Left ventricle myocardium inferior (tissue), 1 donor: ENCODE data around the gene LRRTM3. TPM values are rescaled to one million over a fixed set of nuclear protein-coding genes. Genes with fewer than 3 reads are reported as not detected.

Experiments
- DNase-seq: peaks from one replicate; pipeline ENCODE4 v3.0.0-alpha.2; 2020
- H3K27ac ChIP-seq: fragments of 200-600 bp; replicated peaks from 2 replicates; pipeline ENCODE4 v1.8.0; 2021
- H3K27me3 ChIP-seq: fragments of 200-600 bp; 2 replicates; pipeline ENCODE4 v1.8.0; 2021; ENCODE audit warnings: low read depth
- H3K36me3 ChIP-seq: fragments of 200-600 bp; 2 replicates; pipeline ENCODE4 v1.8.0; 2021
- H3K4me1 ChIP-seq: fragments of 200-600 bp; 2 replicates; pipeline ENCODE4 v1.8.0; 2021
- H3K4me3 ChIP-seq: fragments of 200-600 bp; 2 replicates; pipeline ENCODE4 v1.8.0; 2021; ENCODE audit warnings: mild to moderate bottlenecking, moderate library complexity
- H3K9me3 ChIP-seq: fragments of 200-600 bp; replicated peaks from 2 replicates; pipeline ENCODE4 v1.8.0; 2021
- CTCF ChIP-seq: fragments of 200-600 bp; IDR thresholded peaks from 2 replicates; pipeline ENCODE4 v1.8.0; 2021; ENCODE audit warnings: antibody characterized with exemption, mild to moderate bottlenecking, borderline replicate concordance
- intact Hi-C: fragments of 100-400 bp; cut with micrococcal nuclease; formaldehyde crosslinking; loops from one replicate; pipeline ENCODE4 v1.11.0; 2022
- total RNA-seq: library from RNA; stranded (reverse); fragmentation: NEBNext Ultra II Directional; extraction: Animal tissue kit (Norgen Biotek cat#: 25700); gene quantifications from one replicate; pipeline ENCODE4 v1.2.1, GENCODE V29; 2021
- donor health status: DM: no; HTN: yes; CAD: no; lungs with severe emphysema.

The LRRTM3 gene
- total RNA-seq, 1 donor from 2014 or later: not detected

GRCh38 chr10:67072654-67073053 is 146.8 kb downstream of the LRRTM3 start:
- no peak for DNase-seq
- Histone ChIP-seq H3K27me3 (no peaks in the 10 kb centered on the region), H3K27ac (no peak overlapping the region), H3K4me3 (no peak overlapping the region), H3K9me3 (no peaks in the 10 kb centered on the region), H3K4me1 (peaks cover 8% of the 10 kb centered on the region), H3K36me3 (no peaks in the 10 kb centered on the region)
- TF ChIP-seq CTCF: no peak
- intact Hi-C loops: no loop called here

DNA sequence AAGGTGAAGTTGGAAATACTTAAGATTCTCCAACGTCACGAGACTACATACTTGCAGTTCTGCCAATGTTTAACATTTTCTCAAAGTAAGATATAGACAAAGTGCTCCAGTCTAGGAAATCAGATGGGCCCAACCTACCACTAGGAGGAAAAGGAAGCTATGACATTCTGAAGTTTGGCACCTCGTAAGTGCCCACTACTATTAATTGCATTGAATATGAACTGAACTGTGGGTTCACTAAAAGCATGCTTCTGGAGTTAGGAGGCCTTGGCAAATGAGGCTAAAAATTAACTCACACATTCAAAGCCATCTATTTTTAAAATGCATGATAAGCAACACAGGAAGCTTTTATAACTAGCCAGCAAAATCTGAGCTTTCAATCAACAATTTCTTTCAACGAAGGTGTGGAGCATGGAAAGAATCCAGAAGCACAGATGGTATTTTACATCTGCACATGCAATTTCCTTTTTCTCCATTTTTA is 149.7 kb downstream of the LRRTM3 start:
- intact Hi-C loops: no loop called here
- Histone ChIP-seq H3K27ac (peak overlapping the region; percentile 72), H3K4me3 (no peak overlapping the region), H3K27me3 (no peaks in the 10 kb centered on the region), H3K9me3 (no peaks in the 10 kb centered on the region), H3K4me1 (peaks cover 14% of the 10 kb centered on the region), H3K36me3 (no peaks in the 10 kb centered on the region)
- DNase-seq: no peak
- TF ChIP-seq CTCF: no peak

GRCh38 chr10:67076144-67076543 is 150.3 kb downstream of the LRRTM3 start:
- intact Hi-C loops: no loop called here
- no peaks in the 10 kb centered on the region for H3K27me3 ChIP-seq
- peak overlapping the region; percentile 72 for H3K27ac ChIP-seq
- no peaks in the 10 kb centered on the region for H3K9me3 ChIP-seq
- H3K4me1 ChIP-seq: peaks cover 14% of the 10 kb centered on the region
- H3K4me3 ChIP-seq: no peak overlapping the region
- H3K36me3 ChIP-seq: no peaks in the 10 kb centered on the region
- TF ChIP-seq CTCF: no peak
- DNase-seq: no peak

- no peak for DNase-seq
- peaks cover 14% of the 10 kb centered on the region for H3K4me1 ChIP-seq
- H3K36me3 ChIP-seq: no peaks in the 10 kb centered on the region
- TF ChIP-seq CTCF: no peak
- intact Hi-C loops: no loop called here
- no peak overlapping the region for H3K4me3 ChIP-seq
- H3K9me3 ChIP-seq: no peaks in the 10 kb centered on the region
- peak overlapping the region; percentile 72 for H3K27ac ChIP-seq
- no peaks in the 10 kb centered on the region for H3K27me3 ChIP-seq
Observed at GRCh38 chr10:67077376-67077775, 151.5 kb downstream of the LRRTM3 start.

GRCh38 chr10:67079126-67079525 is 153.3 kb downstream of the LRRTM3 start:
- Histone ChIP-seq H3K4me3 (no peak overlapping the region), H3K4me1 (peaks cover 14% of the 10 kb centered on the region), H3K9me3 (no peaks in the 10 kb centered on the region), H3K27me3 (no peaks in the 10 kb centered on the region), H3K27ac (peak overlapping the region; percentile 27), H3K36me3 (no peaks in the 10 kb centered on the region)
- intact Hi-C loops: no loop called here
- peak; percentile 19 for DNase-seq
- TF ChIP-seq CTCF: no peak
